Measurements from ENCODE around the gene OLIG1.

OLIG1 gene

GRCh38 chr21:33031152-33031911 lies 38.6 kb upstream of the OLIG1 start:
- TF ChIP-seq, protein P1, sequence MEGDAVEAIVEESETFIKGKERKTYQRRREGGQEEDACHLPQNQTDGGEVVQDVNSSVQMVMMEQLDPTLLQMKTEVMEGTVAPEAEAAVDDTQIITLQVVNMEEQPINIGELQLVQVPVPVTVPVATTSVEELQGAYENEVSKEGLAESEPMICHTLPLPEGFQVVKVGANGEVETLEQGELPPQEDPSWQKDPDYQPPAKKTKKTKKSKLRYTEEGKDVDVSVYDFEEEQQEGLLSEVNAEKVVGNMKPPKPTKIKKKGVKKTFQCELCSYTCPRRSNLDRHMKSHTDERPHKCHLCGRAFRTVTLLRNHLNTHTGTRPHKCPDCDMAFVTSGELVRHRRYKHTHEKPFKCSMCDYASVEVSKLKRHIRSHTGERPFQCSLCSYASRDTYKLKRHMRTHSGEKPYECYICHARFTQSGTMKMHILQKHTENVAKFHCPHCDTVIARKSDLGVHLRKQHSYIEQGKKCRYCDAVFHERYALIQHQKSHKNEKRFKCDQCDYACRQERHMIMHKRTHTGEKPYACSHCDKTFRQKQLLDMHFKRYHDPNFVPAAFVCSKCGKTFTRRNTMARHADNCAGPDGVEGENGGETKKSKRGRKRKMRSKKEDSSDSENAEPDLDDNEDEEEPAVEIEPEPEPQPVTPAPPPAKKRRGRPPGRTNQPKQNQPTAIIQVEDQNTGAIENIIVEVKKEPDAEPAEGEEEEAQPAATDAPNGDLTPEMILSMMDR (IDR thresholded peaks at IDR 0.05; ENCODE audit: extremely low read depth, missing control alignments): no peak
- DNase-seq (ENCODE audit: low spot score): peak; percentile 15

DNA sequence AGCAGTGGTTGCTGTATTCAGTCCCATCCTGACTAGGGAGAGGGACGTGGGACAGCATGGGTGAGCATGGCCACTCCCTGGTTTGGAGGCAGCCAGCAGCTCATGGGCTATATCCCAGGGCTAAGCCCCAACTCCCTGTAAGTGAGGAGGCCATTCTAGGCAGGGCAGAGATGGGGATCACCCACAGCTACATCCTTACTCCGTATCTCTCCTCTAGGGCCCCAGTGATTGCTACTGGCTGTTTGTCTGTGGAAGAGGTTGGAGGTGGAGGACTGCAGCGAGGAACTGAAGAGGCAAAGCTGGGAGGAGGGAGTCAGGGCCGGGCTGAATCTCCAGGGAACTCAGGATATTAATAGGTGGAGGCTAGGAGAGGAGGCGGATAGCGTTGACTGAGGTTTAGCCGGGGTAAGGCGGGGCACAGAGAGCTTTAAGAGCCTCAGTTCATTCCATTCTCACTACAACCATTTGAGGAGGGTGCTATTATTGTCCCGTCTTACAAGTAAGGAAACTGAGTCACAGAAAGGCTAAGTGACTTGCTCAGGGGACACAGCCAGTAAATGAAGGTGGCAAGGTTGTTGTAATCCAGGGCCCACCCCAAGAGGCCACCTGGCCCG lies 37.4 kb upstream of the OLIG1 start:
- peak; percentile 31 for DNase-seq (ENCODE audit: low spot score)
- TF ChIP-seq, protein P1 (IDR thresholded peaks at IDR 0.05; ENCODE audit: extremely low read depth, missing control alignments): no peak

GRCh38 chr21:33033094-33033951 lies 36.6 kb upstream of the OLIG1 start:
- DNase-seq (ENCODE audit: low spot score): peak; percentile 24
- TF ChIP-seq, protein P1 (IDR thresholded peaks at IDR 0.05; ENCODE audit: extremely low read depth, missing control alignments): no peak

DNA sequence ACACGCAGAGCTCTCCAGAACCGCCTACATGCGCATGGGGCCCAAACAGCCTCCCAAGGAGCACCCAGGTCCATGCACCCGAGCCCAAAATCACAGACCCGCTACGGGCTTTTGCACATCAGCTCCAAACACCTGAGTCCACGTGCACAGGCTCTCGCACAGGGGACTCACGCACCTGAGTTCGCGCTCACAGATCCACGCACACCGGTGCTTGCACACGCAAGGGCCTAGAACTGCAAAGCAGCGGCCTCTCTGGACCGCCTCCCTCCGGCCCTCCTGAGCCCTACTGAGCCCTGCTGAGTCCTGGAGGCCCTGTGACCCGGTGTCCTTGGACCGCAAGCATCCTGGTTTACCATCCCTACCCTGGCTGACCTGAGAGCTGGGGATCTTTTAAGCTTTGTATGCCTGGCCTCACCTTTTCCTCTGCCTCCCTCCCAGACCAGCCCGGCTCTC lies 36.0 kb upstream of the OLIG1 start:
- TF ChIP-seq, protein P1 (IDR thresholded peaks at IDR 0.05; ENCODE audit: extremely low read depth, missing control alignments): no peak
- no peak for DNase-seq (ENCODE audit: low spot score)

- TF ChIP-seq, protein P1 (IDR thresholded peaks at IDR 0.05; ENCODE audit: extremely low read depth, missing control alignments): no peak
- no peak for DNase-seq (ENCODE audit: low spot score)
These were observed 34.8 kb upstream of the OLIG1 start for GRCh38 chr21:33035147-33035546.

- TF ChIP-seq, protein P1 (IDR thresholded peaks at IDR 0.05; ENCODE audit: extremely low read depth, missing control alignments): no peak
- peak; percentile 51 for DNase-seq (ENCODE audit: low spot score)
These were observed 33.3 kb upstream of the OLIG1 start for GRCh38 chr21:33036430-33037162.

Measured in GM20000 (cell line).